Fibroblast of villous mesenchyme (primary cell): ENCODE data around the gene CHAF1A. TPM values are rescaled to one million over a fixed set of nuclear protein-coding genes. Genes with fewer than 3 reads are reported as not detected.

Experiments used
- DNase-seq: peaks from one replicate; pipeline ENCODE4 v3.0.0-alpha.2; 2010; ENCODE audit warnings: low read depth
- H3K4me3 ChIP-seq: 2 replicates; pipeline ENCODE4 v1.5.1; 2011; ENCODE audit warnings: low read depth, mild to moderate bottlenecking, low read length
- CTCF ChIP-seq: IDR thresholded peaks from 2 replicates; pipeline ENCODE4 v1.5.1; 2012; ENCODE audit warnings: low read depth, mild to moderate bottlenecking, low read length; ENCODE audit not compliant: insufficient read depth
- total RNA-seq: library from RNA; depleted of rRNA; stranded (reverse); fragments of >200 nt; gene quantifications from 2 replicates; pipeline ENCODE4 v1.2.3, GENCODE V29; 2012

CHAF1A gene
- total RNA-seq, 1 donor, result 9.9 TPM

- TF ChIP-seq CTCF, result no peak
- DNase-seq, result no peak
These were observed 35.6 kb upstream of the CHAF1A start for GRCh38 chr19:4366666-4367335.

GRCh38 chr19:4367336-4367723 lies 35.1 kb upstream of the CHAF1A start:
- no peak for DNase-seq
- H3K4me3 ChIP-seq, result no peak overlapping the region
- TF ChIP-seq CTCF, result no peak

More at GRCh38 chr19:4366666-4367335, 35.6 kb upstream of the CHAF1A start:
- H3K4me3 ChIP-seq, result no peak overlapping the region

GRCh38 chr19:4367781-4368127 lies 34.7 kb upstream of the CHAF1A start:
- no peak for DNase-seq
- no peak for TF ChIP-seq CTCF
- no peak overlapping the region for H3K4me3 ChIP-seq

- no peak overlapping the region for H3K4me3 ChIP-seq
- TF ChIP-seq CTCF, result no peak
- peak; percentile 37 for DNase-seq
These were observed 34.2 kb upstream of the CHAF1A start for GRCh38 chr19:4368128-4368820.

- DNase-seq, result peak; percentile 41
- H3K4me3 ChIP-seq, result no peak overlapping the region
- no peak for TF ChIP-seq CTCF
These were observed 33.1 kb upstream of the CHAF1A start for GRCh38 chr19:4369109-4369887.

GRCh38 chr19:4369888-4370260 lies 32.6 kb upstream of the CHAF1A start:
- peak; percentile 45 for DNase-seq
- peak; percentile 50 for TF ChIP-seq CTCF
- no peak overlapping the region for H3K4me3 ChIP-seq
